H54 (cell line): ENCODE results near the gene CBR3.
A peak's percentile ranks its signal among the peaks of the same experiment; 100 is the strongest.
"Not testable (repeated sequence)": the region's sequence is repeated elsewhere in the genome, so short reads cannot be mapped to it uniquely, and the experiment has no call there.

ENCODE experiments used
- DNase-seq: peaks from one replicate; pipeline ENCODE4 v3.0.0; 2011; ENCODE audit warnings: low spot score, mixed read lengths; ENCODE audit not compliant: insufficient read length
- FAIRE-seq: peaks from 3 replicates; lab custom pipeline; 2011; peaks lifted over from hg19 to GRCh38; lab: Jason Lieb, UNC
- POLR2A ChIP-seq: IDR thresholded peaks from 2 replicates; pipeline ENCODE4 v1.6.1; 2011; ENCODE audit warnings: low read depth, mild to moderate bottlenecking, low read length

Gene CBR3

DNA sequence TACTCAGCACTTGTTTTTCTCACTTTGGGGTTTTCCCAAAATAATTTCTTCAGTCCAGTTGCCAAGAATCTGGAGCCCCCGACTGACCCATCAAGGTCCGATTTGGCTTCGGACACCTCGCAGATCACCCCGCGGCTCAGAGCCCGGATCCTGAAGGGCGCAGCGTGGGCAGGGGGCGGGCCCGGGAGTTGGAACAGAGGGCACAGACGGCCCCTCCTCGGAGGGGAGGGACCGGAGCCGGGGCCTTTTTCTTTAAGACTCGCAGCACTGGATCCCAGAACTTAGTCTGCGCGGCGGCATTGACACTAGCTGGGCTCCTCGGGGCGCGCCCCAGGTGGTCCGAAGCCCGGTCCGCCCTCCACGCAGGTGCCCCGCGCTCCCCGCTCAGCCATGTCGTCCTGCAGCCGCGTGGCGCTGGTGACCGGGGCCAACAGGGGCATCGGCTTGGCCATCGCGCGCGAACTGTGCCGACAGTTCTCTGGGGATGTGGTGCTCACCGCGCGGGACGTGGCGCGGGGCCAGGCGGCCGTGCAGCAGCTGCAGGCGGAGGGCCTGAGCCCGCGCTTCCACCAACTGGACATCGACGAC, at the start of gene CBR3:
TSS of gene CBR3 (plus strand) at position 277 of the 588 bp plus-strand sequence. CDS start at position 391, 114 bp downstream.
- TF ChIP-seq POLR2A = peak; percentile 78
- no peak for FAIRE-seq
- DNase-seq = peak; percentile 72

GRCh38 chr21:36087362-36088138, 47.3 kb upstream of the CBR3 start:
- no peak for FAIRE-seq
- DNase-seq = no peak
- no peak for TF ChIP-seq POLR2A

GRCh38 chr21:36089946-36090345, 44.9 kb upstream of the CBR3 start:
- DNase-seq = no peak
- no peak for TF ChIP-seq POLR2A
- FAIRE-seq = no peak

- DNase-seq (no peak), FAIRE-seq (no peak)
- TF ChIP-seq POLR2A = no peak
These were observed 42.2 kb upstream of the CBR3 start for GRCh38 chr21:36092681-36093080.

- DNase-seq (no peak), FAIRE-seq (no peak)
- no peak for TF ChIP-seq POLR2A
These were observed 41.4 kb upstream of the CBR3 start for GRCh38 chr21:36093512-36093911.

- TF ChIP-seq POLR2A = no peak
- no peak for FAIRE-seq
These were observed 38.2 kb upstream of the CBR3 start for GRCh38 chr21:36096398-36097290.

DNA sequence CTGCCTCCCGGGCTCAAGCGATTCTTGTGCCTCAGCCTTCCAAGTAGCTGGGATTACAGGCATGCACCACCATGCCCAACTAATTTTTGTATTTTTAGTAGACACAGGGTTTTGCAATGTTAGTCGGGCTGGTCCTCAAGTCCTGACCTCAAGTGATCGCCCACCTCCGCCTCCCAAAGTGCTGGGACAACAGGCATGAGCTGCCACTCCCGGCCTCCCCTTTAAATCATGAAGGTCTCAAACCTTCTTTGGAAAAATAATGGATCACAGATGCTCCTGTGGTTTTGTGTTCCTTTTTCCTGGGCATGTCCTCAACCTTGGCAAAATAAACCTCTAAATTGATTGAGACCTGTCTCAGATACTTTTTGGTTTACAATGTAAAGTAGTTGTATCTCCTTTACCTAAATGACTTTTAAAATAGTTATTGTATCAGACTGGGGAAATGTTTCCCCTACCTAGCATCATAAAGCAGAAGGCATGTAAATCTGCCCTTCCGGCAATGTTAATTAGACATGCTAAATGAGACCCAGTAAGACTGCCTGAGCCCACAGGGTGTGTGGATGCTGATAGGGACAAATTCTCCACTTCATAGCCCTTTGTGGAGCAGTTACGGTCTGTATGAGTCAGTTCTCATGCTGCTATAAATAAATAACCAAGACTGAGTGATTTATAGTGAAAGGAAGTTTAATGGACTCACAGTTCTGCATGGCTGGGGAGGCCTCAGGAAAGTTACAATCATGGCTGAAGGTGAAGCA, 37.3 kb upstream of the CBR3 start:
- no peak for FAIRE-seq
- DNase-seq = no peak
- TF ChIP-seq POLR2A = no peak

More at GRCh38 chr21:36096398-36097290, 38.2 kb upstream of the CBR3 start:
- no peak for DNase-seq

- DNase-seq (no peak), FAIRE-seq (no peak)
- no peak for TF ChIP-seq POLR2A
These were observed 36.7 kb upstream of the CBR3 start for GRCh38 chr21:36098182-36098532.

DNA sequence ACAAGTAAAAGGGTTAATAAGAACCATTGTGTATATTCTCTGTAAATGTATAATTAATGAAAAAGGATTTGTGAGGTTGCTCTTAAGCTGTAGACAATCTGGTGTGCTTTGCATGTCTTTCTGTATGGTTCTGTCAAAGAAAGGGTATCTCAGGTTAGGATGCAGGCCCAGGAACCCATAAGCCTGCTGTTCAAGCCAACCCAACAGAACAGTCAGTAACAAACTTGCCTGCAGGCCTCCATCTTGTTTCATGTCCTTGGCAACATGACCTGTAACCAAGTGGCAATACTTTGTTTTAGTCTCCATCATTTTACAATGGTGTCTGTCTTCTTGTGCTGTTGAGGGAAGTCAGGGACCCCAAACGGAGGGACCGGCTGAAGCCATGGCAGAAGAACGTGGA, 35.9 kb upstream of the CBR3 start:
- DNase-seq (no peak), FAIRE-seq (no peak)
- no peak for TF ChIP-seq POLR2A

DNA sequence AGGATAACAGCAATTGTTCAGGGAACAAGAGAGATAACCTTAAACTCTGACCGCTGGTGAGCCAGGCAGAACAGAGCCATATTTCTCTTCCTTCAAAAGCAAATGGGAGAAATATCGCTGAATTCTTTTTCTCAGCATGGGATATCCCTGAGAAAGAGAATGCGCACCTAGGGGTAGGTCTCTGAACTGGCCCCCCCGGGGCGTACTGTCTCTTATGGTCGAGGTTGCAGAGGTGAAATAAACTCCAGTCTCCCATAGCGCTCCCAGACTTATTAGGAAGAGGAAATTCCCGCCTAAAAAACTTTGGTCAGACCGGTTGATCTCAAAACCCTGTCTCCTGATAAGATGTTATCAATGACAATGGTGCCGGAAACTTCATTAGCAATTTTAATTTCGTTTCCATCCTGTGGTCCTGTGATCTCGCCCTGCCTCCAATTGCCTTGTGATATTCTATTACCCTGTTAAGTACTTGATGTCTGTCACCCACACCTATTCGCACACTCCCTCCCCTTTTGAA, 35.1 kb upstream of the CBR3 start:
- not testable (repeated sequence) for DNase-seq, FAIRE-seq

DNA sequence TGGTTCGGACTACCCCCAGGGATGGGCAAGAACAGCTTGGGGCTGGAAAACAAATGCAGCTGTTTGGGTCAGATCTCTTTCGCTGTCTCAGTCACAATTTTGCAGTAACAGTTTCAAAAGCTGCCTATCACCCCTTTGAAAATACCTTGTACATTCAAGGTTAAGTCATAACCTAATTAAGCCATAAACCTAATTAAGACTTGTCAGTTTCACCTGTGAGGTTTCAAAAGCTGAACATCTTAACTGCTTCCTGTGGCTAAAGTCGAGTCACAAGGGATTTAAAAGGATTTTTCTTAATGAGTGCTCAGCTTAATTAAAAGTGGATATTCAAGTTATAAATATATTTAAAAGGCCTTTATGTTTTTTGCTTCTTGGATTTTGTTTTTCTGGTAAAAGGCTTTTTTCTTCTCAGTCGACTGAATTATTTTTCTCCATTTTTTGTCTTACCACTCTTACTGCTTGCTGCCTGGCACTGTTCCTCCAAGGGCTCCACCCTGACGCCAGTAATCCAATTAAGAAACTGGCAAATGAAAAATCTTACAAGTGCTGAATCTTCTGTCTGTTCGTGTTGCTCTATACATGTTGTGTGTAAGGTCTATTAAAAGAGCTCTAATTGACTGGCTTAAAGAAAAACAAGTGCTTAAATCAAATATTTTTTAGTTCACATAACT, 33.8 kb upstream of the CBR3 start:
- TF ChIP-seq POLR2A = no peak
- FAIRE-seq = no peak
- DNase-seq = no peak

DNA sequence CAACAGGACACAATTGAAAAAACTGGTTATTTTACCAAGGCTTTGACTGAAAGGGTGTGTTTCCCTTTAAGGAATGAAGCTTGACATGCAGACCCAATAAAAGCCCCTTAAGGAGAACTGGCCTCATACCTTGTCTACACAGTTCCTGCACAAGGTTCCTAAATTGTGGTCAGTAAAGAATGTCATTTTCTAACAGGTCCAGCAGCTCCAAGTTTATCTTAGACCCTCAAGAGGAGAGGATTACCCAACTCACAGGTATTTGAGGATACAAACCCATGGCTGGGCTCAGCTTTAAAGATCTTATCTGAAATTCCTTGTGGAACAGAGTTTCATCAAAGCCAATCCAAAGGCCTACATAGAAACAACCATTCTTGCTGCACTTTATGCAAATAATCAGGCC, 31.4 kb upstream of the CBR3 start:
- no peak for TF ChIP-seq POLR2A
- FAIRE-seq (no peak), DNase-seq (no peak)
